ENCODE measurements around the gene FAM118A. TPM values are rescaled to one million over a fixed set of nuclear protein-coding genes. Genes with fewer than 3 reads are reported as not detected.
"Not testable (repeated sequence)": the region's sequence is repeated elsewhere in the genome, so short reads cannot be mapped to it uniquely, and the experiment has no call there.

FAM118A gene
- polyA plus RNA-seq, result 10 to 100 TPM; 15.4 to 44.4 TPM

DNA sequence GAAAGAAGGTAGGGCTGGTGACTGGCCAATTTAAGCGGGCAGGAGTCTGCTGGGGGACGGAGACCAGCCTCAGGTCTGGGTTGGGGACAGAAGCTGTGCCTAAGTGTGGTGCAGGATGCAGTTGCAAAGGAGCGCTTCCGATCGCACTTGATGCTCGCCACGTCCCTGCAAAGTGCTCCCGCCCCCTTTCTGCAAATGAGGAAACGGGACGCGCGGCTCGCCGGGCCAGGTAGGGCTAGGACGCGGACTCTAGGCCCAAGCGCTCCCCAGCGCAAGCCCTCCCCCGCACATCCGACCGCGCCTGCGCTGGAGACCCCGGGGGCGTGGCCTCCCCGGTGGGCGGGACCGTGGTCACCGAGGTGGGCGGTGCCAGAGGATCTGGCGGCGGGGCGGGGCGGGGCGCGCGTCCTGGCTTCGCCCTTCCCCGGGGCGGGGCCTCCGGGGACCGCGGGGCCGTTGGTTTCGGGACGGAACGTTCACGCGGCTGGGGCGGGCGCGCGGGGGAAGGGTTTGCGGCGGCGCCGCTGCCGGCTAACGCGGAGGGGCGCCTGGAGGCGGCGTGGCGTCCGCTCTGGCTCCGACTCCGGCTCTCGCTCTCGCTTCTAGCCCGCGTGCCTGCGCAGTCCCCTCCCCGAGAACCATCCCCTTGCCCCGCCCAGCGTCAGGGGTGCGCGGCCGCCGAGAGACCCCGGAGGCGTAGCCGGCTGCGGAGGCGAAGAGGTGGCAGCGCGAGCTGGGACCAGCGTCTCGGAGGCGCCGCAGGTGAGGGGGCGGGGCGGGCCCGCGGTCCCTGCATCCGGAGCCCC lies at the start of gene FAM118A:
Gene FAM118A (plus strand): TSS at position 513 of the 806 bp plus-strand sequence. CDS start 12,446 bp downstream, outside the sequence.
- 0 to 1% methylated on average over 64 to 95 of the region's 95 CpGs for WGBS, 2 donors
- Histone ChIP-seq H3K4me3 (ENCODE audit: low read depth in 1 of 2, low read length in 2 of 2) (peak within 1 kb of the TSS; percentile 83 to 85), H3K27ac (ENCODE audit: low read depth in 2 of 2, low read length in 1 of 2) (peak within 1 kb of the TSS; percentile 80 to 83), H3K27me3 (ENCODE audit: control insufficient read depth in 1 of 2, insufficient read depth in 2 of 2, low read length in 2 of 2) (no peaks in the 10 kb centered on the region), H3K9me3 (ENCODE audit: control insufficient read depth in 2 of 2, insufficient read depth in 1 of 2, low read depth in 1 of 2, low read length in 1 of 2) (no peaks in the 10 kb centered on the region), H3K36me3 (ENCODE audit: control insufficient read depth in 2 of 2, insufficient read depth in 2 of 2, low read length in 1 of 2) (no peaks in the 10 kb centered on the region), H3K4me1 (ENCODE audit: control insufficient read depth in 2 of 2, insufficient read depth in 2 of 2, low read length in 1 of 2) (peaks cover 5 to 11% of the 10 kb centered on the region in 2 donors)

DNA sequence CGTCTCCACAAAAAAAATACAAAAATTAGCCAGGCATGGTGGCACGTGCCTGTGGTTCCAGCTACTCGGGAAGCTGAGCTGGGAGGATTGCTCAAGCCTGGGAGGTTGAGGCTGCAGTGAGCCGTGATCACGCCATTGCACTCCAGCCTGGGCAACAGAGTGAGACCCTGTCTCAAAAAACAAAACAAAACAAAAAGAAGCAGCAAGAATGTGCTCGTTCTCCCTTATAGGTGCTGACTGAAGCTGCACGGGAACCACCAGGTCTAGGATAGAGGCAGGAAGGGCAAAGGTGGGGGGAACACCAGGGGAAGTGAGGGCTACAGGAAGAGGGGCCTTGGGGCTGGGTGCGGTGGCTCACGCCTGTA lies 49.4 kb upstream of the FAM118A start:
- not testable (repeated sequence) for H3K27ac ChIP-seq (ENCODE audit: low read depth in 2 of 2, low read length in 1 of 2); H3K9me3 ChIP-seq (ENCODE audit: control insufficient read depth in 2 of 2, insufficient read depth in 1 of 2, low read depth in 1 of 2, low read length in 1 of 2); H3K4me3 ChIP-seq (ENCODE audit: low read depth in 1 of 2, low read length in 2 of 2); H3K4me1 ChIP-seq (ENCODE audit: control insufficient read depth in 2 of 2, insufficient read depth in 2 of 2, low read length in 1 of 2); H3K36me3 ChIP-seq (ENCODE audit: control insufficient read depth in 2 of 2, insufficient read depth in 2 of 2, low read length in 1 of 2); H3K27me3 ChIP-seq (ENCODE audit: control insufficient read depth in 1 of 2, insufficient read depth in 2 of 2, low read length in 2 of 2)
- WGBS, 2 donors, result 78 to 80% methylated on average over 9 of the region's 9 CpGs

DNA sequence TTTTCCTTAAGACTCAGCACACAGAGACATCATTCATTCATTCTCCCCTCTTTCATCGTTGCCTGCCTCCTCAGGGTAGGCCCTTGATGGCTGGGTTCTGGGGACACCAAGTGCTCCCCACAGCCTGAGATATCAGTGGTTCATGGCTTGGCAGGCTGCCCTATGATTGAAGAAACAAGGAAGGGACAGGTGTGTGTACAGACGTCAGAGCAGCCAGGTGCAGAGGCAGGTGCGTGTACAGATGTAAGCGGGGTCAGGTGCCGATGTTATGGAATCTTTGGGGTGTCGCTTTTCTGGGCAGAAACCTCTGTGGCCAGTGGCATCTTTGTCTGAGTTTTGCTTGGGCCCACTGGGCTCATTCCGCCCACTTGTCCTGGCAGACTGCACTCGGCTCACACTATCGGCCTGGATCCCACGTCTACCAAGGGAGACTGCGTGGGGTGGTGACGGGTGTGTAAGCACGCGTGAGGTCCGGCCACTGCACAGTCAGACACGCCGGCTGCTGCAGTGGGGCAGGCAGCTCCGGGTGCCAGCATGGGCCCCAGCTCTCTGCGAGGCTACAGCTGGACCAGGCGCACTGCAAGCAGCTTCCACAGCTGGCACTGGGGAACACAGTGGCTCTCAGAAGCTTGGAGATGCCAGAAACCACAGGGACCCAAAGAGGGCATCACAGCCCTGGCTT lies 48.2 kb upstream of the FAM118A start:
- peaks cover 4% of the 10 kb centered on the region in 2 donors for H3K4me1 ChIP-seq (ENCODE audit: control insufficient read depth in 2 of 2, insufficient read depth in 2 of 2, low read length in 1 of 2)
- H3K36me3 ChIP-seq (ENCODE audit: control insufficient read depth in 2 of 2, insufficient read depth in 2 of 2, low read length in 1 of 2), result no peaks in the 10 kb centered on the region
- 82 to 89% methylated on average over 20 of the region's 20 CpGs for WGBS, 2 donors
- no peaks in the 10 kb centered on the region for H3K27me3 ChIP-seq (ENCODE audit: control insufficient read depth in 1 of 2, insufficient read depth in 2 of 2, low read length in 2 of 2)
- no peaks in the 10 kb centered on the region for H3K9me3 ChIP-seq (ENCODE audit: control insufficient read depth in 2 of 2, insufficient read depth in 1 of 2, low read depth in 1 of 2, low read length in 1 of 2)
- no peak overlapping the region for H3K27ac ChIP-seq (ENCODE audit: low read depth in 2 of 2, low read length in 1 of 2)
- no peak overlapping the region for H3K4me3 ChIP-seq (ENCODE audit: low read depth in 1 of 2, low read length in 2 of 2)

DNA sequence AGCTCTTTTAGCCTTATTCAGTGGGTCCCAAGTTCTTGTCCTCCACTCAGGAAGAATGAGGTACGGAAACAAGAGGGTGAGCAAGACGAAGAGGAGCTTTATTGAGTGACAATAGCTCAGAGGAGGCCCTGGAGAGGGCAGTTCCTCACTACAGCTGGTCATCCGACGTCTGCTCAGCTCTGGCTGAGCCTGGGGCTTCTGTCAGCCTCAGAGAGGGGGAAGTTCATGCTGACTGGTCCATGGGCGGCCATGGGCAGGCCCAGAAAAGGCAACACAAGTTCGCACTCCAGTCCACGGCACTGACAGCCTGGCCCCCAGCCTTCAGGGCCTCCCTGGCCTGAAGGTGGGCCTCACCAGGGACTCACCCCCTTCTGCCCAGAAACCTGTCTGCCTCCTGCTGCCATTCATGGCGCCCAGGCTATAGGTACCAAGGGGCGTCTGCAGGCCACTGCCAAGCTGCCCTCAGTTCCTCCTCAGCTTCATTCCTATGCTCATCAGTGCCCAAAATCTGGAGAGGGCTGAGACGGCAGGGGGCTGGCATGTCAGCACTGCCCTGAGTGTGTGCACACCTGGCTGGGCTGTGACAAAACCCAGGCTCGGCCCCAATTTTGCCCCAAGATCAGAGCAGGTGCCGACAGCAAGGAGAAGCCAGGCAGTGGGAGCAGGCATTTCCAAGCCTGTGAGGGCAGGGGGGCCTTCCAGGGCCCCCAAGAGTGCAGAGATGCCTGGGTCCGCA lies 47.4 kb upstream of the FAM118A start:
- H3K4me1 ChIP-seq (ENCODE audit: control insufficient read depth in 2 of 2, insufficient read depth in 2 of 2, low read length in 1 of 2), result peaks cover 4% of the 10 kb centered on the region in 2 donors
- WGBS, 2 donors, result 75 to 84% methylated on average over 13 of the region's 13 CpGs
- no peaks in the 10 kb centered on the region for H3K27me3 ChIP-seq (ENCODE audit: control insufficient read depth in 1 of 2, insufficient read depth in 2 of 2, low read length in 2 of 2)
- H3K9me3 ChIP-seq (ENCODE audit: control insufficient read depth in 2 of 2, insufficient read depth in 1 of 2, low read depth in 1 of 2, low read length in 1 of 2), result no peaks in the 10 kb centered on the region
- H3K27ac ChIP-seq (ENCODE audit: low read depth in 2 of 2, low read length in 1 of 2), result no peak overlapping the region
- no peak overlapping the region for H3K4me3 ChIP-seq (ENCODE audit: low read depth in 1 of 2, low read length in 2 of 2)
- no peaks in the 10 kb centered on the region for H3K36me3 ChIP-seq (ENCODE audit: control insufficient read depth in 2 of 2, insufficient read depth in 2 of 2, low read length in 1 of 2)

DNA sequence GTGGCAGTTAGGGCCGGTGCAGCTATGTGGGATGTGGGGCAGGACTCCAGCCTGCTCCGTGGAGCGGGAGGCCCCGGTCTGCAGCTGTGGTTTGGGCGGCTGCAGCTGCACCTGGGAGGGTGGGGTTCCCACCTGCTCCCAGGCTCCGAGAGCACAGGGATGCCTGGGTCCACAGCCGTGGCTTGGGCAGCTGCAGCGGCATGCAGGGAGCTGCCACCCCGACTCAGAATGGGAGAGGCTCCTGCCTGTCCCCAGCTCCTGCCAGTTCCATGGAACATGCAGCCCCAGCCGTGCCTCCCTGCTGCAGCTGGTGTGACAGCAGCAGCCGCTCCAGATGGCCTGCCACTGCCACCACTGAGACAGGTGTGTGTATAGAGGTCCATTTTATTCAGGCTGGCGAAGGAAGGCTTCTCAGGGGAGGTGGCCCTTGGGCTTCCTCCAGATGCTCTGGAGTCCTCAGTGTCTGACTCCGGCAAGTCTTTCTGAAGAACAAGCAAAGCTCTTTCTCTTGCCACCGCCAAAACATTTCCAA lies 46.7 kb upstream of the FAM118A start:
- H3K4me3 ChIP-seq (ENCODE audit: low read depth in 1 of 2, low read length in 2 of 2), result no peak overlapping the region
- no peaks in the 10 kb centered on the region for H3K27me3 ChIP-seq (ENCODE audit: control insufficient read depth in 1 of 2, insufficient read depth in 2 of 2, low read length in 2 of 2)
- H3K36me3 ChIP-seq (ENCODE audit: control insufficient read depth in 2 of 2, insufficient read depth in 2 of 2, low read length in 1 of 2), result no peaks in the 10 kb centered on the region
- 66 to 67% methylated on average over 14 of the region's 14 CpGs for WGBS, 2 donors
- peaks cover 4% of the 10 kb centered on the region in 2 donors for H3K4me1 ChIP-seq (ENCODE audit: control insufficient read depth in 2 of 2, insufficient read depth in 2 of 2, low read length in 1 of 2)
- H3K9me3 ChIP-seq (ENCODE audit: control insufficient read depth in 2 of 2, insufficient read depth in 1 of 2, low read depth in 1 of 2, low read length in 1 of 2), result no peaks in the 10 kb centered on the region
- no peak overlapping the region for H3K27ac ChIP-seq (ENCODE audit: low read depth in 2 of 2, low read length in 1 of 2)

DNA sequence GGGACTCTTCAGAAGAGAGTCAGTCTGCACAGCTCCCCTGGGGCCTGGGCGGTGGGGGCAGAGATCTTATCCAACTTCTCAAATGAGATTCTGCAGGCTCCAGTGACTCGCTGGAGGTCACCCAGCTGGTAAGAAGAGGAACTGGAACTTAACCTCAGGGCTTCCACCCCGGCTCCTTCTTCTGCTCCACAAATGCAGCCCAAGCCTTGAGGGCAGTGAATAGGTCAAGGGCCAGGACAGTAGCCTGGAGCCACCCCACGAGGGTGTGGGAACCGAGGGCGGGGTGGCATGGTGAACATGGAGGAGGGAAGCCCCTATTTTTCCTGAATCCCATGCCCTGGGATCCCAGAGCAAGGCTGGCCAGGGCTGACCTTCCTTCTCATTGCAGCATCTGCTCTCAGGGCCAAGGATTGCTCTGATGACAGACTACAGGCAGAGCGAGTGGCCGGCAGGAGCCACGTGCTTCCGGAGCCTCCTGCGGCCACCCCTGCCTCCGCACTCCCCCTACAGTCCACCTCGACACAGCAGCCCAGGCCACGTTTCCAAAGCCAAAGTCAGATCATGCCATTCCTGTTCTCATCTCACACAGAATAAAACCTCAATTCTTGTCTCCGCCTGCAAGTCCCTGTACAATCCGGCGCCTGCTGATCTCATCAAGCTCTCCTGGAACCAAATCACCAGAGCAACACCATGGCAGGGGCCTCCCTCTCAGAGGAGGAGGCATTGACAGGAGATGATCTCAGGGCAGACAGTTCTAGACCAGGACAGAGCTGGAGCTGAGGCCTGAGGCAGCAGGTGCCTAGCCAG lies 46.1 kb upstream of the FAM118A start:
- peak overlapping the region in 1 of 2 donors; percentile 47 for H3K27ac ChIP-seq (ENCODE audit: low read depth in 2 of 2, low read length in 1 of 2)

DNA sequence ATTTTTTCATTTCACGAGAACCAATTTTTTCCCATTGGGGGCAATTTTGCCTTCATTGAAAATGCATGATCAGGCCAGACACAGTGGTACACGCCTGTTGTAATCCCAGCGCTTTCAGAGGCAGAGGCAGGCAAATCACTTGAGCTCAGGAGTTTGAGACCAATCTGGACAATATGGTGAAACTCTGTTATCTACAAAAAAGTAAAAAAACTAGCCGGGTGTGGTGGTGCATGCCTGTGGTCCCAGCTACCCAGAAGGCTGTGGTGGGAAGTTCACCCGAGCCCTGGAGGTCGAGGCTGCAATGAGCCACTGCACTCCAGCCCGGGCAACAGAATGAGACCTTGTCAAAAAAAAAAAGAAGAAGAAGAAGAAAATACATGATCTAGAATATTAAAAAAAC lies 44.2 kb upstream of the FAM118A start:
- Histone ChIP-seq H3K9me3 (ENCODE audit: control insufficient read depth in 2 of 2, insufficient read depth in 1 of 2, low read depth in 1 of 2, low read length in 1 of 2) (no peaks in the 10 kb centered on the region), H3K27me3 (ENCODE audit: control insufficient read depth in 1 of 2, insufficient read depth in 2 of 2, low read length in 2 of 2) (no peaks in the 10 kb centered on the region), H3K36me3 (ENCODE audit: control insufficient read depth in 2 of 2, insufficient read depth in 2 of 2, low read length in 1 of 2) (no peaks in the 10 kb centered on the region), H3K4me3 (ENCODE audit: low read depth in 1 of 2, low read length in 2 of 2) (no peak overlapping the region), H3K4me1 (ENCODE audit: control insufficient read depth in 2 of 2, insufficient read depth in 2 of 2, low read length in 1 of 2) (peaks cover 2 to 3% of the 10 kb centered on the region in 2 donors), H3K27ac (ENCODE audit: low read depth in 2 of 2, low read length in 1 of 2) (no peak overlapping the region)
- 70 to 72% methylated on average over 7 of the region's 7 CpGs for WGBS, 2 donors

More for the DNA sequence above, 46.1 kb upstream of the FAM118A start:
- Histone ChIP-seq H3K36me3 (ENCODE audit: control insufficient read depth in 2 of 2, insufficient read depth in 2 of 2, low read length in 1 of 2) (no peaks in the 10 kb centered on the region), H3K4me3 (ENCODE audit: low read depth in 1 of 2, low read length in 2 of 2) (no peak overlapping the region), H3K27me3 (ENCODE audit: control insufficient read depth in 1 of 2, insufficient read depth in 2 of 2, low read length in 2 of 2) (no peaks in the 10 kb centered on the region), H3K9me3 (ENCODE audit: control insufficient read depth in 2 of 2, insufficient read depth in 1 of 2, low read depth in 1 of 2, low read length in 1 of 2) (no peaks in the 10 kb centered on the region), H3K4me1 (ENCODE audit: control insufficient read depth in 2 of 2, insufficient read depth in 2 of 2, low read length in 1 of 2) (peaks cover 4 to 6% of the 10 kb centered on the region in 2 donors)
- WGBS, 2 donors, result 16 to 28% methylated on average over 17 of the region's 17 CpGs

DNA sequence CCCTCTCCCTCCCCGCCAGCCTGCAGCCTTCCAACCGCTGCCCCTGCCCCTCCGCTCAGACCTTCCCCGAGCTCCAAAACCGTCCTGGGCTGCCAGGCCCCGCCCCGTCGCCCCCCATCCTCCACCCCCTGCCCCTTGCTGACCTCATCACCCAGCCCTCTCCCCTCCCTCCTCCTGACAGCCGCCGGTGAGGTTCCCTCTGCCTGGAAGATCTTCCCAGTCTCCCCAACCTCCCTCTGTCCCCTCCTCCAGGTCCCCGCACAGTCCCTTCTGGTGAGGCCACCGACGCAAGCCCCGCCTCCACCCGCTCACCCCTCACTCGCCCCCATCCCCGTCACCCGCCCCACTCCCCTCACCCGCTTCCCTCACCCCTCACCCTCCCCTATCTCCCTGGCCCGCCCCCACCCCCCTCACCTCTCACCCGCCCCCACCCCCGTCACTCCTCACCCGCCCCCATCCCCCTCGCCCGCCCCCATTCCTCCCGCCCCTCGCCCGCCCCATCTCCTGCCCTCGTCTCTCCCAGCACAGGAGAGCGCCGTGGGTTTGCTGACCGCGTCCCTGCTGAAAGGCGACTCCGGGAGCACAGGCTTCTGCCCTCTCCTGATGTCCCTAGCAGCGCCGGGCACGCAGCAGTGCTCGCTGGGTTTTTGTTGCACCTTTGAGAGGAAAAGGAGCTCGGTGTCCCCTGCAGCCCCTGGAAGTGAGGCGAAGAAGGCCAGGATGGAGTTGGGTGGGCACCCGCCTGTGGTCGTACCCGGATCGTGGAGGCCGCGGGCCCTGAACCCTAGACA lies 41.4 kb upstream of the FAM118A start:
- Histone ChIP-seq H3K27me3 (ENCODE audit: control insufficient read depth in 1 of 2, insufficient read depth in 2 of 2, low read length in 2 of 2) (no peaks in the 10 kb centered on the region), H3K36me3 (ENCODE audit: control insufficient read depth in 2 of 2, insufficient read depth in 2 of 2, low read length in 1 of 2) (no peaks in the 10 kb centered on the region), H3K4me1 (ENCODE audit: control insufficient read depth in 2 of 2, insufficient read depth in 2 of 2, low read length in 1 of 2) (peaks cover 3 to 9% of the 10 kb centered on the region in 2 donors), H3K4me3 (ENCODE audit: low read depth in 1 of 2, low read length in 2 of 2) (peak overlapping the region; percentile 58 to 61), H3K27ac (ENCODE audit: low read depth in 2 of 2, low read length in 1 of 2) (peak overlapping the region in 1 of 2 donors; percentile 42), H3K9me3 (ENCODE audit: control insufficient read depth in 2 of 2, insufficient read depth in 1 of 2, low read depth in 1 of 2, low read length in 1 of 2) (no peaks in the 10 kb centered on the region)
- 1 to 2% methylated on average over 30 to 47 of the region's 47 CpGs for WGBS, 2 donors
